Measurements from ENCODE around the gene UQCRC2. TPM values are rescaled to one million over a fixed set of nuclear protein-coding genes. Genes with fewer than 3 reads are reported as not detected.
"Not testable (repeated sequence)": the region's sequence is repeated elsewhere in the genome, so short reads cannot be mapped to it uniquely, and the experiment has no call there.

The UQCRC2 gene
- total and polyA plus RNA-seq, 2 donors (not counting 1 experiment from before 2014, with no cell fraction given), result 84.3 to 150 TPM

- no peak overlapping the region for H3K27ac ChIP-seq (ENCODE audit: low read length in 2 of 2)
- Mint-ChIP-seq H3K27ac (no peak overlapping the region), H3K9me3 (ENCODE audit: insufficient read depth) (no peaks in the 10 kb centered on the region), H3K4me1 (peaks cover 32% of the 10 kb centered on the region), H3K27me3 (no peaks in the 10 kb centered on the region), H3K4me3 (no peak overlapping the region)
- no peaks in the 10 kb centered on the region for H3K9me3 ChIP-seq (ENCODE audit: control extremely low read depth in 1 of 3, control insufficient read depth in 2 of 3, insufficient read depth in 1 of 3, low read length in 2 of 3)
- DNase-seq, result no peak
- H3K4me3 ChIP-seq (ENCODE audit: control extremely low read depth in 1 of 5, extremely low read depth in 1 of 5, insufficient read depth in 1 of 5, low read depth in 2 of 5, low read length in 4 of 5), result no peak overlapping the region
- no peak overlapping the region for H3K4me2 ChIP-seq (replicated peaks; ENCODE audit: low read depth, low read length, poor library complexity, severe bottlenecking)
- H3K4me1 ChIP-seq (ENCODE audit: control insufficient read depth in 2 of 2, insufficient read depth in 2 of 2, low read length in 2 of 2), result peaks cover 0 to 2% of the 10 kb centered on the region in 2 donors
- CTCF ChIA-PET, result interaction anchor here (1.7 kb wide), 1 partner anchor 167 kb away, joined by 5 read pairs; no protein-coding TSS in a partner anchor
- H3K79me2 ChIP-seq (ENCODE audit: control insufficient read depth, insufficient read depth, low read length), result peaks cover 78% of the 10 kb centered on the region
- POLR2A ChIA-PET, result no interaction called here
- WGBS (ENCODE audit: insufficient coverage), result 95% methylated on average over 3 of the region's 5 CpGs
- H3K36me3 ChIP-seq (replicated peaks in 1 of 2; ENCODE audit: control extremely low read depth in 1 of 2, control insufficient read depth in 1 of 2, extremely low read depth in 1 of 2, insufficient read depth in 2 of 2, low read length in 1 of 2), result peaks cover 0 to 3% of the 10 kb centered on the region in 2 experiments
- intact Hi-C loops (cut with micrococcal nuclease), result no loop called here
- ATAC-seq (ENCODE audit: low read depth), result no peak
- no peak overlapping the region for H2AFZ ChIP-seq (ENCODE audit: insufficient read depth, low read depth, low read length, poor library complexity, severe bottlenecking)
- TF ChIP-seq CTCF (IDR thresholded peaks at IDR 0.05) (no peak), EZH2 (IDR thresholded peaks at IDR 0.05; ENCODE audit: borderline replicate concordance, insufficient read depth, low read depth, low read length, poor library complexity, severe bottlenecking) (no peak)
- peaks cover 48% of the 10 kb centered on the region for H4K20me1 ChIP-seq (ENCODE audit: control insufficient read depth, insufficient read depth, low read length, poor library complexity, severe bottlenecking)
- H3K27me3 ChIP-seq (replicated peaks in 1 of 4; ENCODE audit: control extremely low read depth in 1 of 4, control insufficient read depth in 3 of 4, insufficient read depth in 4 of 4, low read length in 3 of 4), result no peaks in the 10 kb centered on the region
- H3K9ac ChIP-seq (ENCODE audit: low read length), result no peak overlapping the region
Measured at GRCh38 chr16:22022151-22022550, 69.0 kb downstream of the UQCRC2 start.

GRCh38 chr16:22023505-22023904 is 70.3 kb downstream of the UQCRC2 start:
- Histone ChIP-seq H3K79me2 (ENCODE audit: control insufficient read depth, insufficient read depth, low read length) (peaks cover 66% of the 10 kb centered on the region), H3K4me2 (replicated peaks; ENCODE audit: low read depth, low read length, poor library complexity, severe bottlenecking) (no peak overlapping the region), H4K20me1 (ENCODE audit: control insufficient read depth, insufficient read depth, low read length, poor library complexity, severe bottlenecking) (peaks cover 37% of the 10 kb centered on the region), H3K9me3 (ENCODE audit: control extremely low read depth in 1 of 3, control insufficient read depth in 2 of 3, insufficient read depth in 1 of 3, low read length in 2 of 3) (no peaks in the 10 kb centered on the region), H3K4me1 (ENCODE audit: control insufficient read depth in 2 of 2, insufficient read depth in 2 of 2, low read length in 2 of 2) (peaks cover 5 to 9% of the 10 kb centered on the region in 2 donors), H3K27ac (ENCODE audit: low read length in 2 of 2) (no peak overlapping the region), H3K36me3 (replicated peaks in 1 of 2; ENCODE audit: control extremely low read depth in 1 of 2, control insufficient read depth in 1 of 2, extremely low read depth in 1 of 2, insufficient read depth in 2 of 2, low read length in 1 of 2) (peaks cover 0 to 3% of the 10 kb centered on the region in 2 experiments), H3K9ac (ENCODE audit: low read length) (no peak overlapping the region), H3K4me3 (ENCODE audit: control extremely low read depth in 1 of 5, extremely low read depth in 1 of 5, insufficient read depth in 1 of 5, low read depth in 2 of 5, low read length in 4 of 5) (no peak overlapping the region), H2AFZ (ENCODE audit: insufficient read depth, low read depth, low read length, poor library complexity, severe bottlenecking) (no peak overlapping the region), H3K27me3 (replicated peaks in 1 of 4; ENCODE audit: control extremely low read depth in 1 of 4, control insufficient read depth in 3 of 4, insufficient read depth in 4 of 4, low read length in 3 of 4) (no peaks in the 10 kb centered on the region)
- TF ChIP-seq EZH2 (IDR thresholded peaks at IDR 0.05; ENCODE audit: borderline replicate concordance, insufficient read depth, low read depth, low read length, poor library complexity, severe bottlenecking), result no peak
- TF ChIP-seq CTCF (IDR thresholded peaks at IDR 0.05), result no peak
- DNase-seq (no peak), ATAC-seq (ENCODE audit: low read depth) (no peak)
- POLR2A ChIA-PET, result no interaction called here
- intact Hi-C loops (cut with micrococcal nuclease), result no loop called here
- H3K27ac Mint-ChIP-seq, result no peak overlapping the region
- H3K4me3 Mint-ChIP-seq, result no peak overlapping the region
- WGBS (ENCODE audit: insufficient coverage), result no CpG with 5 or more reads among the region's 1 CpG
- peaks cover 36% of the 10 kb centered on the region for H3K4me1 Mint-ChIP-seq
- CTCF ChIA-PET, result no interaction called here
- H3K27me3 Mint-ChIP-seq, result no peaks in the 10 kb centered on the region
- no peaks in the 10 kb centered on the region for H3K9me3 Mint-ChIP-seq (ENCODE audit: insufficient read depth)

- H3K9me3 Mint-ChIP-seq (ENCODE audit: insufficient read depth); H3K36me3 ChIP-seq (replicated peaks in 1 of 2; ENCODE audit: control extremely low read depth in 1 of 2, control insufficient read depth in 1 of 2, extremely low read depth in 1 of 2, insufficient read depth in 2 of 2, low read length in 1 of 2); POLR2A ChIA-PET; H3K27ac Mint-ChIP-seq; ATAC-seq (ENCODE audit: low read depth); H3K4me3 ChIP-seq (ENCODE audit: control extremely low read depth in 1 of 5, extremely low read depth in 1 of 5, insufficient read depth in 1 of 5, low read depth in 2 of 5, low read length in 4 of 5); H3K4me1 ChIP-seq (ENCODE audit: control insufficient read depth in 2 of 2, insufficient read depth in 2 of 2, low read length in 2 of 2); H3K4me3 Mint-ChIP-seq; H3K9me3 ChIP-seq (ENCODE audit: control extremely low read depth in 1 of 3, control insufficient read depth in 2 of 3, insufficient read depth in 1 of 3, low read length in 2 of 3); DNase-seq; H3K27me3 Mint-ChIP-seq; intact Hi-C loops (cut with micrococcal nuclease); H3K27ac ChIP-seq (ENCODE audit: low read length in 2 of 2); H3K4me2 ChIP-seq (replicated peaks; ENCODE audit: low read depth, low read length, poor library complexity, severe bottlenecking); H2AFZ ChIP-seq (ENCODE audit: insufficient read depth, low read depth, low read length, poor library complexity, severe bottlenecking); H3K27me3 ChIP-seq (replicated peaks in 1 of 4; ENCODE audit: control extremely low read depth in 1 of 4, control insufficient read depth in 3 of 4, insufficient read depth in 4 of 4, low read length in 3 of 4); H3K9ac ChIP-seq (ENCODE audit: low read length): not testable (repeated sequence)
- Histone ChIP-seq H3K79me2 (ENCODE audit: control insufficient read depth, insufficient read depth, low read length) (peaks cover 59% of the 10 kb centered on the region), H4K20me1 (ENCODE audit: control insufficient read depth, insufficient read depth, low read length, poor library complexity, severe bottlenecking) (peaks cover 26% of the 10 kb centered on the region)
- CTCF ChIA-PET, result interaction anchor here (0.7 to 1.4 kb wide), 3 partner anchors 12 to 36 kb away, joined by 3 to 4 read pairs (median 3); no protein-coding TSS in a partner anchor
- H3K4me1 Mint-ChIP-seq, result peaks cover 31% of the 10 kb centered on the region
- WGBS (ENCODE audit: insufficient coverage), result 100% methylated on average over 3 of the region's 4 CpGs
Measured at GRCh38 chr16:22024785-22025184, 71.6 kb downstream of the UQCRC2 start.
